ENCODE measurements around the gene PIK3R2.

PIK3R2 gene

DNA sequence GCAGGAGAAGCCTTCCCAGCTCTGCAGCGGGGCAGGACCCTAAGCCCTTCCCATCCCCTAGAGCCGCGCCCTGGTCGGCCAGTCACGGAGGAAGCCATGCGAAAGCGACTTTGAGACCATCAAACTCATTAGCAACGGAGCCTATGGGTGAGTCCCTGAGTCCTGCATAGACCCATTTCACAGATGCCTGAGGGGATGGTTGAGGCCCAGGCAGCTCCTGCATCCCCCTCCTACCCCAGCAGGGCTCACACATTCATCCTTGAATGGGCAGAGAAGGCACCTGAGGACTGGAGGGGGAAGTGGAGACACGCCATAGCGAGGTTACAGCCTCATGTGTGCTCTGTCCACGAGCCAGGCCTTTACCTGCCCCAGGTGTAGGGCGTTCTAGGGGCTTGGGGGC, 24.2 kb upstream of the PIK3R2 start:
- TF ChIP-seq ZFP30 (CRISPR knock-in tag; IDR thresholded peaks at IDR 0.05) (no peak), ZNF565 (CRISPR knock-in tag; conservative IDR thresholded peaks at IDR 0.05; ENCODE audit: low read depth) (no peak), ZFP3 (CRISPR knock-in tag; IDR thresholded peaks at IDR 0.05) (no peak), OSR1 (CRISPR knock-in tag; IDR thresholded peaks at IDR 0.05) (no peak)
- ATAC-seq = no peak

DNA sequence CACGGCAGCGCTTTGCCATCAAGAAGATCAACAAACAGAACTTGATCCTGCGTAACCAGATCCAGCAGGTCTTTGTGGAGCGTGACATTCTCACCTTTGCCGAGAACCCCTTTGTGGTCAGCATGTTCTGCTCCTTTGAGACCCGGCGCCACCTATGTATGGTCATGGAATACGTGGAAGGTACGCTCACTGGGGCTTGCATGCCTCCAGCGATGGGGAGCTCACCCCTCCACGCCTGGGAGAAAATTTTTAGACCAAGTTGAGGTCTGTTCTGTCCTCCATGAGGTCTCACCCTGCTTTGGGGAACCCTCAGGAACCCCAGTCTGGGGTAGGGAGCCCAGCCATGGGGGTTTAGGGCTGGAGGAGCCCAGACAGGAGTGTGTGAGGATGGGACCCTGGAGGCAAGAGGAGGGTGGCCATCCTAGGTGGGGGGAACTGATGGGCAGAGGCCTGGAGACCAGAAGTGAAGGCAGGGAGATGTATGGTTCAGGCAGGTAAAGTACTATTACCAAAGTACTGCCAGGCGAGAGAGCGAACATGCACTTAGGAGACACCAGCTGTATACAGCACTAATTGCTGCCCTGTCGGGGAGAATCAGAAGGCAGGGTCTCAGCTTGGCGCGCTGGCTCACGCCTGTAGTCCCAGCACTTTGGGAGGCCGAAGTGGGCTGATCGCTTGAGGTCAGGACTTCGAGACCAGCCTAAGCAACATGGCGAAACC, 22.3 kb upstream of the PIK3R2 start:
- no peak for ATAC-seq
- TF ChIP-seq ZFP30 (CRISPR knock-in tag; IDR thresholded peaks at IDR 0.05) (no peak), ZFP3 (CRISPR knock-in tag; IDR thresholded peaks at IDR 0.05) (no peak), SNAI2 (CRISPR knock-in tag; IDR thresholded peaks at IDR 0.05) (no peak), ESRRG (CRISPR knock-in tag; IDR thresholded peaks at IDR 0.05) (no peak), GLIS3 (CRISPR knock-in tag; IDR thresholded peaks at IDR 0.05) (no peak), ARNTL (CRISPR knock-in tag; IDR thresholded peaks at IDR 0.05; ENCODE audit: borderline replicate concordance, low read depth) (no peak), PPARA (CRISPR knock-in tag; IDR thresholded peaks at IDR 0.05; ENCODE audit: borderline replicate concordance) (no peak), TCF4 (CRISPR knock-in tag; IDR thresholded peaks at IDR 0.05; ENCODE audit: borderline replicate concordance) (no peak), ZNF70 (CRISPR knock-in tag; IDR thresholded peaks at IDR 0.05) (no peak), ISL1 (CRISPR knock-in tag; IDR thresholded peaks at IDR 0.05) (no peak), TOX (CRISPR knock-in tag; IDR thresholded peaks at IDR 0.05; ENCODE audit: borderline replicate concordance) (no peak), ZNF565 (CRISPR knock-in tag; conservative IDR thresholded peaks at IDR 0.05; ENCODE audit: low read depth) (no peak), BACH2 (CRISPR knock-in tag; IDR thresholded peaks at IDR 0.05; ENCODE audit: borderline replicate concordance) (no peak)
- TF ChIP-seq, protein P1, sequence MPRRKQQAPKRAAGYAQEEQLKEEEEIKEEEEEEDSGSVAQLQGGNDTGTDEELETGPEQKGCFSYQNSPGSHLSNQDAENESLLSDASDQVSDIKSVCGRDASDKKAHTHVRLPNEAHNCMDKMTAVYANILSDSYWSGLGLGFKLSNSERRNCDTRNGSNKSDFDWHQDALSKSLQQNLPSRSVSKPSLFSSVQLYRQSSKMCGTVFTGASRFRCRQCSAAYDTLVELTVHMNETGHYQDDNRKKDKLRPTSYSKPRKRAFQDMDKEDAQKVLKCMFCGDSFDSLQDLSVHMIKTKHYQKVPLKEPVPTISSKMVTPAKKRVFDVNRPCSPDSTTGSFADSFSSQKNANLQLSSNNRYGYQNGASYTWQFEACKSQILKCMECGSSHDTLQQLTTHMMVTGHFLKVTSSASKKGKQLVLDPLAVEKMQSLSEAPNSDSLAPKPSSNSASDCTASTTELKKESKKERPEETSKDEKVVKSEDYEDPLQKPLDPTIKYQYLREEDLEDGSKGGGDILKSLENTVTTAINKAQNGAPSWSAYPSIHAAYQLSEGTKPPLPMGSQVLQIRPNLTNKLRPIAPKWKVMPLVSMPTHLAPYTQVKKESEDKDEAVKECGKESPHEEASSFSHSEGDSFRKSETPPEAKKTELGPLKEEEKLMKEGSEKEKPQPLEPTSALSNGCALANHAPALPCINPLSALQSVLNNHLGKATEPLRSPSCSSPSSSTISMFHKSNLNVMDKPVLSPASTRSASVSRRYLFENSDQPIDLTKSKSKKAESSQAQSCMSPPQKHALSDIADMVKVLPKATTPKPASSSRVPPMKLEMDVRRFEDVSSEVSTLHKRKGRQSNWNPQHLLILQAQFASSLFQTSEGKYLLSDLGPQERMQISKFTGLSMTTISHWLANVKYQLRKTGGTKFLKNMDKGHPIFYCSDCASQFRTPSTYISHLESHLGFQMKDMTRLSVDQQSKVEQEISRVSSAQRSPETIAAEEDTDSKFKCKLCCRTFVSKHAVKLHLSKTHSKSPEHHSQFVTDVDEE (CRISPR knock-in tag; IDR thresholded peaks at IDR 0.05) = no peak
- TF ChIP-seq, protein P2, sequence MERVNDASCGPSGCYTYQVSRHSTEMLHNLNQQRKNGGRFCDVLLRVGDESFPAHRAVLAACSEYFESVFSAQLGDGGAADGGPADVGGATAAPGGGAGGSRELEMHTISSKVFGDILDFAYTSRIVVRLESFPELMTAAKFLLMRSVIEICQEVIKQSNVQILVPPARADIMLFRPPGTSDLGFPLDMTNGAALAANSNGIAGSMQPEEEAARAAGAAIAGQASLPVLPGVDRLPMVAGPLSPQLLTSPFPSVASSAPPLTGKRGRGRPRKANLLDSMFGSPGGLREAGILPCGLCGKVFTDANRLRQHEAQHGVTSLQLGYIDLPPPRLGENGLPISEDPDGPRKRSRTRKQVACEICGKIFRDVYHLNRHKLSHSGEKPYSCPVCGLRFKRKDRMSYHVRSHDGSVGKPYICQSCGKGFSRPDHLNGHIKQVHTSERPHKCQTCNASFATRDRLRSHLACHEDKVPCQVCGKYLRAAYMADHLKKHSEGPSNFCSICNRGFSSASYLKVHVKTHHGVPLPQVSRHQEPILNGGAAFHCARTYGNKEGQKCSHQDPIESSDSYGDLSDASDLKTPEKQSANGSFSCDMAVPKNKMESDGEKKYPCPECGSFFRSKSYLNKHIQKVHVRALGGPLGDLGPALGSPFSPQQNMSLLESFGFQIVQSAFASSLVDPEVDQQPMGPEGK (CRISPR knock-in tag; IDR thresholded peaks at IDR 0.05; ENCODE audit: borderline replicate concordance) = no peak
- TF ChIP-seq, protein P3, sequence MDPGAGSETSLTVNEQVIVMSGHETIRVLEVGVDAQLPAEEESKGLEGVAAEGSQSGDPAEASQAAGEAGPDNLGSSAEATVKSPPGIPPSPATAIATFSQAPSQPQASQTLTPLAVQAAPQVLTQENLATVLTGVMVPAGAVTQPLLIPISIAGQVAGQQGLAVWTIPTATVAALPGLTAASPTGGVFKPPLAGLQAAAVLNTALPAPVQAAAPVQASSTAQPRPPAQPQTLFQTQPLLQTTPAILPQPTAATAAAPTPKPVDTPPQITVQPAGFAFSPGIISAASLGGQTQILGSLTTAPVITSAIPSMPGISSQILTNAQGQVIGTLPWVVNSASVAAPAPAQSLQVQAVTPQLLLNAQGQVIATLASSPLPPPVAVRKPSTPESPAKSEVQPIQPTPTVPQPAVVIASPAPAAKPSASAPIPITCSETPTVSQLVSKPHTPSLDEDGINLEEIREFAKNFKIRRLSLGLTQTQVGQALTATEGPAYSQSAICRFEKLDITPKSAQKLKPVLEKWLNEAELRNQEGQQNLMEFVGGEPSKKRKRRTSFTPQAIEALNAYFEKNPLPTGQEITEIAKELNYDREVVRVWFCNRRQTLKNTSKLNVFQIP (CRISPR knock-in tag; IDR thresholded peaks at IDR 0.05; ENCODE audit: borderline replicate concordance, low read depth) = no peak

DNA sequence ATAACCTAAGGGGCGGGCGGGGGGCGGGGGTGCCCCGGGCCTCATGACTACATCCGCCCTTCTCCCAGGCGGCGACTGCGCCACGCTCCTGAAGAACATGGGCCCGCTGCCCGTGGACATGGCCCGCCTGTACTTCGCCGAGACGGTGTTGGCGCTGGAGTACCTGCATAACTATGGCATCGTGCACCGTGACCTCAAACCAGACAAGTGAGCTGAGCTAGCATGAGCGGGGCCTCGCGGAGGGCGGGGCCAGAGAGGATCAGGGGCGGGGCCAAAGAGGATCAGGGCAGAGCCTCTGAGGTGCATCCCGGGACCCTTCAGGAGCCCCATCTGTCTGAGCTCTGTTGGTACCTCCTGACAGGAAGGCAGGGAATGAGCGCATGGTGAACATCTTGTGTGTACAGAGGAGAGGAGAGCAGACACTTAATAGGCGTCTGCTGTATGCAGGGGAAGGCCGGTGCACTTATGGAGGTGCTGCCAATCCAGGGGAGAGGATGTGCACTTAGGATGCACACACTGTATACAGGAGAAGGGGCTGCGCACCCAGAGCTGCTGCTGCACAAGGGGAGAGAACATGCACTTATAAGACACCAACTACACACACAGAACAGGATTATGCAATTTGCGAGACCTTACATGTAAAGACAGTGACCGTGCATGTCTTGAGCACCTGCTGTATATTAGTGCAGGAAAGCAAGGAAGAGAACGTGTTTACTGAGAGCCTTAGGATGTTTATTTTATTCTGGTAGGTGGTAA, 20.9 kb upstream of the PIK3R2 start:
- no peak for ATAC-seq
- TF ChIP-seq PPARA (CRISPR knock-in tag; IDR thresholded peaks at IDR 0.05; ENCODE audit: borderline replicate concordance) = no peak
- TF ChIP-seq ZFP30 (CRISPR knock-in tag; IDR thresholded peaks at IDR 0.05) = no peak
- TF ChIP-seq RARB (CRISPR knock-in tag; IDR thresholded peaks at IDR 0.05) = no peak
- no peak for TF ChIP-seq SNAI2 (CRISPR knock-in tag; IDR thresholded peaks at IDR 0.05)
- TF ChIP-seq GLIS3 (CRISPR knock-in tag; IDR thresholded peaks at IDR 0.05) = no peak
- TF ChIP-seq, protein P1 (CRISPR knock-in tag; IDR thresholded peaks at IDR 0.05) = no peak
- TF ChIP-seq ZC3H10 (CRISPR knock-in tag; IDR thresholded peaks at IDR 0.05) = no peak
- TF ChIP-seq BACH2 (CRISPR knock-in tag; IDR thresholded peaks at IDR 0.05; ENCODE audit: borderline replicate concordance) = no peak
- no peak for TF ChIP-seq CSDC2 (CRISPR knock-in tag; IDR thresholded peaks at IDR 0.05)
- no peak for TF ChIP-seq ZNF70 (CRISPR knock-in tag; IDR thresholded peaks at IDR 0.05)
- TF ChIP-seq ESRRG (CRISPR knock-in tag; IDR thresholded peaks at IDR 0.05) = no peak
- TF ChIP-seq, protein P3 (CRISPR knock-in tag; IDR thresholded peaks at IDR 0.05; ENCODE audit: borderline replicate concordance, low read depth) = no peak
- TF ChIP-seq OSR1 (CRISPR knock-in tag; IDR thresholded peaks at IDR 0.05) = no peak
- no peak for TF ChIP-seq ISL1 (CRISPR knock-in tag; IDR thresholded peaks at IDR 0.05)
- TF ChIP-seq, protein P2 (CRISPR knock-in tag; IDR thresholded peaks at IDR 0.05; ENCODE audit: borderline replicate concordance) = no peak
- TF ChIP-seq ZNF8 (CRISPR knock-in tag; IDR thresholded peaks at IDR 0.05) = no peak
